Measurements from ENCODE around the gene NRIP1. TPM values are rescaled to one million over a fixed set of nuclear protein-coding genes. Genes with fewer than 3 reads are reported as not detected.

The NRIP1 gene
- total and polyA plus RNA-seq, 10 donors, result 5.2 to 67.8 (median 51.8) TPM

- Histone ChIP-seq H3K4me3 (no peak overlapping the region), H3K4me1 (no peaks in the 10 kb centered on the region), H3K27ac (no peak overlapping the region), H3K36me3 (no peaks in the 10 kb centered on the region), H3K9me3 (no peaks in the 10 kb centered on the region), H3K27me3 (replicated peaks in 1 of 7) (no peaks in the 10 kb centered on the region)
- 75 to 93% (median 91%) methylated on average over 3 of the region's 3 CpGs for WGBS, 5 donors
- DNase-seq, result no peak
- TF ChIP-seq CTCF (IDR thresholded peaks at IDR 0.05 in 8 of 11, conservative IDR thresholded peaks at IDR 0.05 in 3 of 11) (no peak), POLR2A (IDR thresholded peaks at IDR 0.05) (no peak), POLR2AphosphoS5 (IDR thresholded peaks at IDR 0.05) (no peak)
- intact Hi-C loops (cut with DNase I; ENCODE audit: low total_unique reads), result no loop called here
These were observed 138.6 kb downstream of the NRIP1 start for GRCh38 chr21:14926186-14926585.

GRCh38 chr21:14923468-14923867 lies 141.3 kb downstream of the NRIP1 start:
- Histone ChIP-seq H3K9me3 (no peaks in the 10 kb centered on the region), H3K27ac (no peak overlapping the region), H3K4me3 (no peak overlapping the region), H3K36me3 (no peaks in the 10 kb centered on the region), H3K27me3 (replicated peaks in 1 of 7) (no peaks in the 10 kb centered on the region), H3K4me1 (no peaks in the 10 kb centered on the region)
- no peak for TF ChIP-seq CTCF (IDR thresholded peaks at IDR 0.05 in 8 of 11, conservative IDR thresholded peaks at IDR 0.05 in 3 of 11)
- TF ChIP-seq POLR2AphosphoS5 (IDR thresholded peaks at IDR 0.05), result no peak
- no peak for TF ChIP-seq POLR2A (IDR thresholded peaks at IDR 0.05)
- no peak for DNase-seq
- WGBS, 5 donors, result 58 to 86% (median 76%) methylated on average over 1 of the region's 1 CpG
- intact Hi-C loops (cut with DNase I; ENCODE audit: low total_unique reads), result no loop called here

GRCh38 chr21:14922980-14923379 lies 141.8 kb downstream of the NRIP1 start:
- Histone ChIP-seq H3K4me1 (no peaks in the 10 kb centered on the region), H3K27ac (no peak overlapping the region), H3K4me3 (no peak overlapping the region), H3K9me3 (no peaks in the 10 kb centered on the region), H3K27me3 (replicated peaks in 1 of 7) (no peaks in the 10 kb centered on the region), H3K36me3 (no peaks in the 10 kb centered on the region)
- intact Hi-C loops (cut with DNase I; ENCODE audit: low total_unique reads), result no loop called here
- no peak for TF ChIP-seq POLR2AphosphoS5 (IDR thresholded peaks at IDR 0.05)
- TF ChIP-seq POLR2A (IDR thresholded peaks at IDR 0.05), result no peak
- no peak for TF ChIP-seq CTCF (IDR thresholded peaks at IDR 0.05 in 8 of 11, conservative IDR thresholded peaks at IDR 0.05 in 3 of 11)
- DNase-seq, result no peak
- 78 to 89% (median 88%) methylated on average over 1 of the region's 1 CpG for WGBS, 5 donors

- no peaks in the 10 kb centered on the region for H3K9me3 ChIP-seq
- H3K4me1 ChIP-seq, result no peaks in the 10 kb centered on the region
- intact Hi-C loops (cut with DNase I; ENCODE audit: low total_unique reads), result no loop called here
- no peaks in the 10 kb centered on the region for H3K36me3 ChIP-seq
- no peak overlapping the region for H3K4me3 ChIP-seq
- H3K27ac ChIP-seq, result no peak overlapping the region
- WGBS, 5 donors, result 86 to 93% (median 88%) methylated on average over 5 of the region's 5 CpGs
- TF ChIP-seq POLR2A (IDR thresholded peaks at IDR 0.05), result no peak
- TF ChIP-seq CTCF (IDR thresholded peaks at IDR 0.05 in 8 of 11, conservative IDR thresholded peaks at IDR 0.05 in 3 of 11), result no peak
- no peak for TF ChIP-seq POLR2AphosphoS5 (IDR thresholded peaks at IDR 0.05)
- DNase-seq, result no peak
- H3K27me3 ChIP-seq (replicated peaks in 1 of 7), result no peaks in the 10 kb centered on the region
These were observed 146.3 kb downstream of the NRIP1 start for GRCh38 chr21:14918527-14918926.

Data from spleen (tissue), 11 donors.